Stimulated activated naive CD4-positive, alpha-beta T cell treated with Interleukin-2 at 50 U/mL for 16 hours (primary cell): Measurements from ENCODE around the gene CDH2.

Experiments
- DNase-seq: peaks from one replicate; lab custom pipeline; 2025; lab: John Stamatoyannopoulos, UW

The CDH2 gene

DNA sequence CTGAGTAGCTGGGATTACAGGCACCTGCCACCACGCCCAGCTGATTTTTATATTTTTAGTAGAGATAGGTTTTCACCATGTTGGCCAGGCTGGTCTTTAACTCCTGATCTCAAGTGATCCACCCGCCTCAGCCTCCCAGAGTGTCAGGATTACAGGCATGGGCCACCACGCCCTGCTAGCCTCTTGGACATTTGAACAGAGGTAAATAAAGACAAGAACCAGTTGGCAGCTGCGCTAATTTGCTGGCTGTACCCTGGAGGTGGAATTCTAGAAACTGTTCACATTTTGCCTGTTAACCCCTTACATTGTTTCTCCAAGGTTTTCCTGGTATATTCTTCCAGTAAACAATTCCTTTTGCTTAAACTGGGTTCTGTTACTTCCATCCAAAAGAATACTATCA is 132.9 kb downstream of the CDH2 start:
- DNase-seq, result no peak

DNA sequence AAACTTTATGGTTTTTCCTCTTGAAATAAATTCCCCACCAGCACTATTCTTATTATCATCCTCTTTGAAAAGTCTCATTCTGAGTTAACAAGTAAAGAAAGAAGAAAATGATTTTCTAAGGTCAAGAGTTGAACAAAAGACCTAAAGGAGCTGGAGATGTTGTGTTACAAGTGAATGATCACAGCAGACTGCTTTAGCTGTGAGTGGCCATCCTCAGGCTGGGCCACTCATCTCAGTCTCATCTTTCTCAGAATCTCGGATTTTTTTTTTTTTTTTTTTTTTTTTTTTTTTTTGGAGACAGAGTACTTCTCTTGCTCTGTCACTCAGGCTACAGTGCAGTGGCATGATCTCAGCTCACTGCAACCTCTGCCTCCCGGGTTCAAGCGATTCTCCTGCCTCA is 133.3 kb downstream of the CDH2 start:
- DNase-seq, result no peak

DNA sequence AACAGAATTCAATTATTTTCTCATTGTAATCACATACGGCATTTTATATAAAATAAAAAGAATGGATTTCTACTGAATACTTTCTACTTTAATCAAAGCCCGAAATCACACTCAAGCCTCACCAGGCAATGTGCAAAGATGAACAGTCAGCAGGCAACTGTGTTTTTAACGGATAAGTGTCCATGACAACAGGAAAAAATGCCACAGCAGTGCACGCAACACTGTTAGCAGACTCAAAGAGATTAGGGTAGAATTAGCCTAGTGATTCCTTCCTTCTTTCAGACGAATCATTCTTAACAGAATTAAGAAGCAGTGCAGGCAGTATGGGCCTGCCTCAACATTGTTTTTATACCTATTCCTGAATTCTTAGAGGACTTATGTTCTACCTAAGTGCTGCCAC is 135.6 kb downstream of the CDH2 start:
- no peak for DNase-seq

DNA sequence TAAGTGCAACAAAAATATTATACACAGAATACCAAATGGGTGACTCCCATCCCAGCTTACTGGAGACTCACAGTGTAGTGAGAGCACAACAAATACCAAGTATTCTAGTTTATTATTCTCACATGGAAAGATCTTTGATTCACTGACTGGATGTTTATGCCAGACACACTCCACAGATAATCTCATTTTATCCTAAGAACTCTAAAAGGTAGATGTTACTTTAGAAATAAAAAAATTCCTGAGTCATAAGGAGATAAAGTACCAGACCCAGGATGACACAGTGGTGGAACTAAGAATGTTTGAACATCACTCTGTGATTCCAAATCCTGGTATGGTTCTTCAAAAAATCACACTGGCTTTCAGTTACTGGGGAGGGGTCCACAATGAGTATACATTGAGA is 136.2 kb downstream of the CDH2 start:
- no peak for DNase-seq

DNA sequence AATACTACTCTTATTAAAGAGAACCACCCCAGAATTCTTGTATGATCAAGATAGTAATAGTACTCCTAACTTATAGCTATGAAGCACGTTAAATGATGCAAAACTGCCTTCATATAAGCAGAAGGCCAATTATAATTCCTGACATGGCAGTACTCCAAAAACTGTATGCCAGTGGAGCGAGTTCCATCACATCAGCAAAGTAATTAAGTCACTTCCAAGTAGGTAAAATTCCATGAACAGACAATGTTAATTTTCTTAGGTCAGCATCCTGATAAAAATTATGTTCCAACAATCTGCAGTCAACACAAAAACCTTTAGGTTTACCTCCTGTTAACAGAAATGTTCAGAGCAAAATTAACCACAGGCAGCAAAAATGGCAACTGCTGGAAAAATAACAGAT is 136.7 kb downstream of the CDH2 start:
- DNase-seq, result no peak

DNA sequence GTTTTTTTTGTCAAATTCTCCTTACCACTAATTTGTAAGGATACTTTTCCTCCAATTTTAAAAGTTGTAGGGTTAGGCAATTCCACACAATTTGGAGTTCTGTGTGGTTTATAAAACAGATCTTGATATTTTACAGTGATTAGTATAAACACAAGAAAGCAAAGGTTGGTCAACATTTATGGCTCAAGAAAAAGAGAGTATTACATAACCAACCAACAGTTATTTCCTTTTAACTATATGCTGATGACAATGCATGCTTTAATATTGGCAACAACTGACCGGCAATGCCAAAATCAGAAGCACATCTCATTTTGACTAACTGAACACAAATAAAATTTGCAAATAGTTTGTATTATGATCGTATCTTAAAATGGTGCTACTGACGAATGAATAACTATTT is 137.2 kb downstream of the CDH2 start:
- DNase-seq, result no peak

DNA sequence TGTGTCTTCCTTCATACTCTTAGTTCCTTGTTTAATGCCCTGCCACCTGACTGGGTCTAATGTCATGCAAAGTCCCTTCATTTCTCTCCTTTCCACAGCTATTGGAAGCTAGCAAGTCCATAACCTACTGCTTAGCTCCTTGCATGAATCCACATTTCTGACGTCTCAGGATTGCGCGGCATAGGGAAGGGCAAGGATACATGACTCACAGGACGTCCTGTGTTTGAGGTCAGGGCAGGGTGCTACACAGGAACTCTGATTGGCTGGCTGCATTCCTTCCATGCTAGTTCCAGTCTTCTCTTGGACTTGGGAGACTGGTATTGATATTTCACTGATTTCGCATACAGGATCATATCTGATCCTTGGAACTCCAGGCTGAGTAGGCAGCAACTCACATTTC is 137.9 kb downstream of the CDH2 start:
- no peak for DNase-seq

DNA sequence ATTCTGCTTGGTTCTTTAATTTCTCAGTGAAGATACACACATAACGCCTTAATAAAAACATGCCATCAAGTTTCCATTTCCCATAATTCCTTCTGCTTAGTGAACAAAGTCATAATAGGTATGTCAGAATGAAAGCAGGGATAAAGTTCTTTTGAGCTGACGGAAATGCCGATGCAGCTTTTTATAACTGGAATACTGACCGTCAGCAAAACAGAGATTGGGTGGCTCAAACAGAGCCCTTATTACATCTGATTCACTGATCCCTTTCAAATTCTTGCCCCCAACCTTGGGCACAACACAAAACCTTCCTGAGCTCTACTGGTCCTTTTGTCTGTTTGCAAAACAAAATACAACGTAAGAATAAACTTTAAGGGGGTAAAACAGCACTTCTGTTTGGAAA is 140.4 kb downstream of the CDH2 start:
- no peak for DNase-seq

DNA sequence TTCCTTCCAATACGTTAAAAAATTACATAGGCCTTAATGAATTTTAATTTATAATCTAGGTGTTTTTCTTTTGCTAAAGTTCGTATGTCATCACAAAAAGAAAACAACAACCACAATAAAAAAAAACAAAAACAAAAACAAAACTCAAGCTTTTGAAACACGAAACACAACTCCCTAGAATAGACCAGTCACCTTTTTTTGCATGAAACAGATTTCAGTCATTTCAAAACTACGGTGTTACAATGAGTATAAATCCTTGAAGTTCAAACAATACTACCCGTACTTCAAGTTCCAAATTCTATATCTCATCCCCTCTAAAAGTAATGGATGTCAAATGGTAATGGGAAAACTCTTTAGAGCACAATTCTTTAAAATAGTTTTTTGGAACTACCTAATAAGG is 142.4 kb downstream of the CDH2 start:
- DNase-seq, result no peak

DNA sequence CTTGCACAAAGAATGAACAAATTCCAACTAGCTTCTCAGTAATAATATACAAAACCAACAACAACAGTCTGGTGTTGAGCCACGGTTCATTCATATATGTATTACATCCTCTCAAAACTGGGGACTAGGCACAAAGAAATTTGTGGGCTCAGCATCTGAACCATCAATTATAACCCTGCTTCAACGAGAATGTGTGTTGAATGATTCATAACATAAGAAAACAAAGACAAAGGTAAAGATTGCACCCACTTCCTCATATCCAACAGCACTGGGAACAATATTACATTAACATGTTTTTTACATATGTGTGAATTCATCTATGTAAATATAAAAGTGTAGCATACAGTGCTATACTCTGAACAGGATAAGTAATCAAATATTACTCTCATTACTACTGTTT is 144.8 kb downstream of the CDH2 start:
- DNase-seq, result no peak

DNA sequence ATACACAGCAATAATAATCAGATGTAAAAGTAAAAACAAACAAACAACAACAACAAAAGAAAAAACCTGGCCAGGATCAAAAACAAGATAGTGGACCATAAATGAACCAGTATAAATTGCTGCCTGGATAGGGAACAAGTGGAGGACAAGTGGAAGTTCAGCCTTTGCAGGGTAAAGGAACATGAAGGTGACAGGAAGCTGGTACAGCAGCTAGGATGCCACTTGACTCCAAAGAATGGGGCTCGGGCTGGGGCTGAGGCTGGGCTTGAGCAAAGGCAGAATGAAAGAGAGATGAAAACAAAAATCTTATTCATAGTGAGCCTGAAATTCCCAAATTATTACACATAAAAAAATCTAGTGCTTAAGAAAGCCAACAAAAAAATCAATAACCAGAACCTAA is 146.5 kb downstream of the CDH2 start:
- DNase-seq, result no peak

DNA sequence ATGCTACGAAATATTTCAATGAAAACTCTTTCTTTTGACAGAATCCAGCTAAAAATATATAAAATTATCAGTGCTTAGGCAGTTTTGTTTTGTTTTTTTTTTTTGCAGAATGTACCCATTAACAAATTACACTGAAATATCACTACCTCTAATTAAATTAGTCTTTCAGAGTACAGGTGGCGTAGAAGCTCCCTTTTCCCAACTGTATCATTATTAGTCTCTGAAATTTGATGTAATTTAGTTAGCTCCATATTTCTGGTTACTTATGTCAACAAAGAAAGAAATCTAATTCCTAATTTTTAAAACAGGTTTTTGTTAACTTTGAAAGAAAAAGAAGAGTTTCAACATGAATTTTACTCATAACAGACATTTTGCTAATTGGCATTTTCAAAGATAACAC is 149.2 kb downstream of the CDH2 start:
- no peak for DNase-seq

DNA sequence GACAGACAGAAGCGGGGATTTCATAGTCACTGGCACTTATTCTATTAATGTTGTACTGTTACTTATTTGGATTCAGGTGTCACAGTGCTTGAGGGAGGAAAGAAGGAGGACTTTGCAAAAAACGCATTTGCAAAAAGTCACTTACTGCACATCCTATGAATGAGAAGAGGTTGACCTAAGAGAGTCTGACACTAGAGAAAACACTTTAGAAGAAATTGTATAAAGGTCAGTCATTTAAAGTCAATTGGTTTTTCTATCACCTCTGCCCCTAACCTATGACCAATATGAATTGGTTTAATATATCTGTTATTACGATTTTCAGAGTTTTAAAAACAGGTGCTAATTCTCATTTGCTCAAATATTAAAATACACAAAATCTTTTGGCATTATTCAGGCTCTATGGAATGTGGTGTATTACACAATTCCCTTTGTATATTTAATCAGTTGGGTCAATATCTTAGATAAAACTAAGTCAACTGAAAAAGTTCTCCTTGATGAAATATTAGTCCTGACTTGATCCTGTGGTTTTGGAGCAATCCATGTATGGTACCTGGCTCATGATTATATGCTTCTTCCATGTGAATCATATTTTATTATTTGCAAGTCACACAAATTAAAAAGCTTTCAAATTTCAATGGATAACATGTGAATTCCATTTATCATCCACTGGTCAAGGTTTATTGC is 157.4 kb downstream of the CDH2 start:
- no peak for DNase-seq

DNA sequence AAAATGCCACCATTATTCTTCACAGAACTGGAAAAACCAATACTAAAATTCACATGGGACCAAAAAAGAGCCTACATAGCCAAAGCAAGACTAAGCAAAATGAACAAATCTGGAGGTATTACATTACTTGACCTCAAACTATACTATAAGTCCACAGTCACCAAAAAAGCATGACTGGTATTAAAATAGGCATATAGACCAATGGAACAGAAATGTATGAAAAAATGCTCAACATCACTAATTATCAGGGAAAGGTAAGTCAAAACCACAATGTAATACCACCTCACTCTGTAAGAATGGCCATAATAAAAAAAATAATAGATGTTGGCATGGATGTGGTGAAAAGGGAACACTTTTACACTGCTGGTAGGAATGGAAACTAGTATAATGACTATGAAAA is 158.6 kb downstream of the CDH2 start:
- no peak for DNase-seq

DNA sequence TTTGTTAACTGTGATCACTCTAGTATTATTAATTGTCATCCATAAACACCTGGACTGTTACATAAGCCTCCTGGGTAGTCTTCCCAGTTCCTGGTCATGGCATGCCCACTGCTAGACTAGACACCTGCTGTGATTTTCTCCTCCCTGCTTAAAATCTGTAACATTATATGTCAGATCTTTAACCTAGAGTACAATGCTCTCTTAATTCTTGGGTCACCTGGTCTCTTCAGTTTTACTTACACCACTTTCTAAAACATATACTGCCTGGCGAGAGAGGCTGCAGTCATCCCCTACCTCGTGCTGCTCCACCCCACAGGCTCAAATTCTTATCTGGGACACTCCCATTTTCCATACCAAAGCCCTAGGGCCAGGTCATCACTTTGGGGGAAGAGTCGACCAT is 161.3 kb downstream of the CDH2 start:
- no peak for DNase-seq

DNA sequence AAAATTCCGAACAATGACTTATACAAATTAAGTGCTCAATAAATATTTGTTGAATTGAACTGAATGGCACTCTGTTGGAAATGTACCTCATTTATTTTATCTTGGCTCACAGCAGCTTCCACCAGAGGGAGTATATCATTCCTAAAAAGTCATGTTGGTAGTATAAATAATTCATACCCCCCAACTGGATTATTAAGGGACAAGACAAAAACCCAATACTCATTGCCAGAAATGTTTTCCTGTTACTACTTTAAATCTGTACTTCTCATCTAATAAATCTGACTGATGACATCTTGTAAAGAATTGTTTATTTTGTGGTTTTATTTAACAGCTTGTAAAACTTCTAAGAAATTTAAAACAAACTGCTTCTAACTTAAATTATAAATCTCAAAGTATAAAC is 163.9 kb downstream of the CDH2 start:
- DNase-seq, result no peak

DNA sequence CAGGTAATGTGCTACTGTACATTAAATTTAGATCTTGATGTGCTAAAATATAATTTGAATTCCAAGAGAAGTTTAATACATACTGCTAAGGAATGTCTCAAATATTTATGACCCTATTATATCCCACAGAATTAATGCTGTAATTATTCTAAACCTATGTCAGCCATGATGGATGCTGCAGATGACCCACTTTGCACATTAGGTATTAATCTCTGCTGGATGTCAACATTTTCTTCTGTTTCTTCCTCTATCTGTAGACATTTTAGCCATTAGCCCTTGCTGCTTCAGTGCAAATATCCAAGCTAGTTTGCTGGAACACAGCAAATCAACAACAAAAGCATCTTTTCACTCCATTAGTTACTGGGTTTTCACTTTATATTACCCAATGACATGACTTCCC is 164.6 kb downstream of the CDH2 start:
- DNase-seq, result no peak

DNA sequence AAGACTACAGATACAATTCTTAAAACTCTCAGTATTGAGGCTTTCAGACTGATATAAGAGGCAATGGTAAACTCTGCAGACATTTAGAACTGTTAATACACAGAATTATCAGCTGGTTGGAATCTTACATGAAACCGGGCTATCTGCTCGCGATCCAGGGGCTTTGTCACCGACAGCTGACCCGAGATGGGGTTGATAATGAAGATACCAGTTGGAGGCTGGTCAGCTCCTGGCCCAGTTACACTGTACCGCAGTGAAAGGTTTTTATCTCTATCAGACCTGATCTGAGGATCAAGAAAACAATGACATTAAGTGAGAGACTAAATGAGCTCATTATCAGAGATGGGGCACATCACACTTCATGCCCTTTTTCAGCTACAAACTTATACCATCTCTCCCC is 167.3 kb downstream of the CDH2 start:
- DNase-seq, result no peak

DNA sequence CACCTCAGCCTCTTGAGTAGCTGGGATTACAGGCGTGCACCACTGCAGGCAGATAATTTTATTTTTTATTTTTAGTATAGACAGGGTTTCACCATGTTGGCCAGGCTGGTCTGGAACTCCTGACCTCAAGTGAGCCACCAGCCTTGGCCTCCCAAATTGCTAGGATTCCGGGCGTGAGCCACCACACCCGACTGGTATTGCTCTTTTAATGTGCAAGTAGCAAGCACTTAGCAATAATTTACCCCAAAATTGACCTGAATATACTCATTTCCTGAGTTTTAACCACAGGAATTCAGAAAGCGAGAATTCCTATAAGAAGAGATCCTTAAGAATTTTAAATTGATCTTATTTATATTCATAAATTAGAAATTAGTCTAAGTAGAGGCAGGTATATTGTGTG is 169.1 kb downstream of the CDH2 start:
- DNase-seq, result no peak

DNA sequence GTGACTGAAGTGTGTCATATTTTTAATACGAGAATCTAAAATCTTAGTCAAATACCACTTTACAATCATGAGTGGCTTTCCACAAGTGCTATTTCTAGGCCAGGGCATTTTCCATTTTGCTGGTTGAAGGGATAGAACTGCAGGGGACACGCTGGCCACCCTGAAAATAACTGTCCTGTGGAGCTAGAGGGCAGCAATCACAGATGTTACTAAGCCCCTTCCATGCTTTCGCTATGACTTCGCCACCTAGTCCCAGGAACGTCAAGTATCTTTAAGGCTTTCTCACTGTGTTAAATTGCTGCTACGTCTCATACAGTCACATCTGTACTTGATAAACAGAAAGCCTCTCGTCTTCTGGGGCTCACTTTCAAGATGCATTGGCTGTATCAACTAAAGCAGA is 171.8 kb downstream of the CDH2 start:
- DNase-seq, result no peak

DNA sequence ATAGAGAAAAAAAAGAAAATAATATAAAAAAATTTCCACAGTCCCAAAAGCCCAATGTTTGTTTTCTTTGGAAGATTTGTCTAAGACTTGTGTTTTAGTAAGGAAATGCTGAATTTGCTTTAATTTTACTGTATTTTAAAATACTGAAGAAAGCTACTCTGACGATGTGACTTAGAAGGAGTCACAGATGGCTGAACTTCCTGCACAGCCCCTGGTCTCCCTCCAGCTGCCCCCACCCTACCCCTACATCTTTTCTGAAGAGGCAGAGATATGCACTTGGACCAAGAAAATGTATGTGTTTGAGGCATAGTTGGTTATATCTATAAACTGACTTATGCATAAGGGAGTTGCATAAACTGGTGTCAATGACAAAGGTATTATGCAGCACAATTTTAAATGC is 172.3 kb downstream of the CDH2 start:
- no peak for DNase-seq

DNA sequence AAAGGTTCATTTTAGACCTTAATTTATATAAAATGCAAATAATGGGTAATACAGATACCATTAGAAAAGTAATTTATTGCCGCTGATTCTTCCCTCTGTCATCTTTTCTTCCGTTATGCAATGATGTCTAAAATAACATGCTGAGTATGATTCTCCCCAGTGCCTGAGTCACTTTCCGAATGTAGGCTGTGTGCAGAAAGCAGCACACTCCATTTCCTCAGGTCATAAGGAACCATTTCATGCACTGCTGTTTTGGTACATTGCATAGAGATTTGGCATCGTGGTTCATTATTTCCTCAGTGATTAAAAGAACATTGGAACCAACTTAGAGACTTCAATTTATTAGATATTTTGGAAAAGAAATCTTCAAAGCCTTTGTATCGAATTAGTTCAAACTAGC is 173.5 kb downstream of the CDH2 start:
- DNase-seq, result no peak

DNA sequence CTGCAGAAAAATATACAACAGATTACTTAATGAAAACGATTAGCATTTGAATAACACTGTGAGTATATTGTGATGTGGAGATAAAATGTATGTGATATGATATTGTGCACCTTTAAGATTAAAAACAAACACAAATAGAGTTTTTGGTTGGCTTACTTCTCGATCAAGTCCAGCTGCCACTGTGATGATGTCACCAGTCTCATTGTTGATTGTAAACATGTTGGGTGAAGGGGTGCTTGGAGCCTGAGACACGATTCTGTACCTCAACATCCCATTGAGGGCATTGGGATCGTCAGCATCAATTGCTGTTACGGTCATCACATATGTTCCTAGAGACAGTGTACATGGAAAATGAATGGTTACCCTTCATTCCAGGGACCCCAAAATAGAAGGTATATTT is 174.1 kb downstream of the CDH2 start:
- no peak for DNase-seq

DNA sequence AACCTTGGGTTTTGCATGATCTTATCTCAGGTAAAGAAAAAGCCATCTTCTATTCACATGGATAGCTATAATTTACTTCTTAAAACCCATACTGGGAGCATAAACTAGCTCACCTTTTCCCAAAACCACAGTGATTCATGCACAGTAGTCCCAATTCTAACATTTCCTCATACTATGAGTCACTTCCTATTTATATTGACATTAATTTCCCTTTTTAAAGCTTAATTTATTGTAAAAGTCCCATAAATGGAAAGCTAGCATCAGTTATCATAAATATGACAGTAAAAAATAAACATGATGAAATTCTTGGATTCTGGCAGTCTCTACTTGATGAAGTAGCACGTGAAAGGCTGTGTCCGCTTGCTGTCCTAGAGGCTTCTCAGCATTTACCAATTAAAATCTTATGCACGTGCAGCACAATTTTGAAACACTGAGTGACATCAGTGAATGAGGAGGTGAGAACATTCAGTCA is 180.1 kb downstream of the CDH2 start:
- DNase-seq, result no peak
